Suprapubic skin (tissue), 3 donors: ENCODE results near the gene TAF7L.

Experiments used
- CTCF ChIP-seq, 2 donors: fragments of 200-600 bp in 1 of 2; fragments of 450-650 bp in 1 of 2; sonication (generic) in 1 of 2; IDR thresholded peaks; one replicate each; pipeline ENCODE4 v1.5.1; 2016 to 2019; ENCODE audit warnings: antibody characterized with exemption in 2 of 2, mild to moderate bottlenecking in 1 of 2, moderate library complexity in 1 of 2
- EP300 ChIP-seq: sonication (generic); formaldehyde crosslinking; IDR thresholded peaks from one replicate; pipeline ENCODE4 v1.6.1; 2017; ENCODE audit warnings: antibody characterized with exemption
- POLR2A ChIP-seq, 2 donors: fragments of 450-650 bp; IDR thresholded peaks; one replicate each; pipeline ENCODE4 v1.6.1; 2017; ENCODE audit warnings: antibody characterized with exemption in 2 of 2, mild to moderate bottlenecking in 2 of 2, moderate library complexity in 2 of 2

GRCh38 chrX:101263766-101264165 is 27.4 kb downstream of the TAF7L start:
- TF ChIP-seq CTCF (IDR thresholded peaks at IDR 0.05), result no peak
- TF ChIP-seq POLR2A (IDR thresholded peaks at IDR 0.05), result no peak
- no peak for TF ChIP-seq EP300
